Stimulated activated CD4-positive, alpha-beta T cell treated with anti-CD3 and anti-CD28 coated beads, Interleukin-4, amount 100 ng/mL, for 48 hours (primary cell): Measurements from ENCODE around the gene TRPM3.
"Not testable (repeated sequence)": the region's sequence is repeated elsewhere in the genome, so short reads cannot be mapped to it uniquely, and the experiment has no call there.

ENCODE experiments used
- DNase-seq, 2 donors: peaks; one replicate each; pipeline ENCODE4 v3.0.0-alpha.2; 2020; ENCODE audit warnings: low read depth in 2 of 2

TRPM3 gene

DNA sequence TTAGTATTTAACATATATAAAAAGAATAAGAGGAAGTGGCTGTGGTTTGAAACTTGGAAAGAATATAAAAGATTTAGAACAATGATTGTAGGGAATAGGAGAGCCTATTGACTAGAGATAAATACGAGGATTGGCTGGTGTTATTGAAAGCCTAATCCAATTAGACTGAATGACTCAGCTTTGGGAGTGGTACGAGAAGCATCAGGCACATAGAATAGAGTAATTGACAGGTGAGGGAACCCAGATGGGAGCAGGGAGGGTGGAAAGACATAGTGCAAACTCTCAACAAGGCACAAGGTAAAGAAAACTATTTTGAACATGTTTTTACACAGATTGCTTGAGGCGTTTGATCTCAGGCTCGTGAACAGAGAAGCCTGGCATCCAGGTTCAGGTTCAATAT is 368.1 kb downstream of the TRPM3 start:
- no peak for DNase-seq

- no peak for DNase-seq
Observed at GRCh38 chr9:70749066-70749465, 372.4 kb downstream of the TRPM3 start.

DNA sequence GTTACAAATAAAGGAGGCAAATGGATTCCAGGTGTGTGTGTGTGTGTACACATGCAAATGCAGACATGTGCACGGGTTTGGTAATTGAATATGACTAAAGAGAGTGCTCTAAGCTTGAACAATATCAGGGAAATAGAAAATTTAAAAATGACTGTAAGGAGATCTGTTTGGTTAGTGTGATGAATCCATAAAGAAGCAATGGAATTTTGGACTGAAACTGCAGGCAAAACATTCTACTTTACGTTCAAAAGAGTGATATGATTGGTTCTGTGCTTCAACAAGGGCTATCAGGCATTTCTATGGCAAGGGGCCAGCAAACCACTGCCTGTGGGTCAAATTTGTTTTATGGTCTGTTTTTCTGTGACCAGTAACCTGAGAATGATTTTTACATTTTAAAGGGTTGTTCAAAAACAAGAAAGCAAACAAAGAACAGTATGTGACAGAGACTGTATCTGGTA is 374.1 kb downstream of the TRPM3 start:
- no peak for DNase-seq

DNA sequence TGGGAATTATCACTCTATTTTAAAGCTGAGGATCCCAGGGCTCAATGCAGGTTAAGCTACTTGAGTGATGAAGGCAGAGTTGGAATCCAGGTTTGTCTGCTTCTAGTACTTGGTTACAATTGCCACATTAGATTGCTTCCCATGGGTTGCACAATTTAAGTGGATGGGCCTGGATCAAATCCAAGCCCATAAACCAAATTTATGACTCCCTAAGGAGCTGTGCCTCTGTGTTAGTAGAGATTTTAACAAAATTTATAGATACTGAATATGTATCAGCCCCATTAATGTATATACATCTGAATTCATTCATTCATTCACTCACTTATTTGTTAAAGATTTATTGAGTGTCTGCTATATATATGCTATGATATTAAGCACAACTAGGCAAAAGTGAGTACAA is 374.7 kb downstream of the TRPM3 start:
- DNase-seq, result no peak

DNA sequence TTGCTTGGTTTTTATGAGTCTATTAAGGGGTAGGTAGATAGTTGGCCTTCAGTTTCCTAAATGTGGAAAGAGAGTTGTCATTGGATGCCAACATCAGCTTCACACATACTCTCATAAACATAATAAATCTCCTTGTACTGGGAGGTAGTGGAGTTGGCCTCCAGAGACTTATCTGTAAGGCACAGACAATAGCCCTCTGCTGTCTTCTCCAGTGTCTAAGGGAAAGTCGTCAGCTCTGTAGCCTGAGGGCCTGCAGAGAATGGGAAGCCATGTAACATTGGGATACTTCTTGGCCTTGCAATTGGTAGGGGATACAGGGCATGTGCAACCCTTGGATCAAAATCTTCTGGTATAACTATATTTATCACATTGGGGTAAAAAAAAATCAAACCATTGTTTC is 375.1 kb downstream of the TRPM3 start:
- DNase-seq, result no peak

DNA sequence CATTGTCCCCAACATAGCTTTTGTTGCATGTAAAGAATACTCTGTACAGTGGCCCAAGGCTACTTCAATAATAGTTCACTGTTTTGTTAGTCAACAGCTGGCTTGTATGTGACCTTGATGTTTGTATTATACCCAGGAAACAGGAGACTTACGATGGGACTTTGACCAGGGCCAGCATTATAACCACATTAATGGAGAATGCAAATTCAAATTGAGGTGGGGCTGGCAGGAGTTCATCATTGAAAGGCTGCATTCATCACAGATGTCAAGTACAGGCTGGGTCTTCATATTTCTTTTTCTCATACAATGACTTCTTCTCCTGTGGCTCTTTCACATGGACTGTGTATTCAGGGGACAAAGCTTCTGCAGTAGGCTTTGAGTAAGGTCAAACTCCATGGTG is 396.6 kb downstream of the TRPM3 start:
- DNase-seq, result not testable (repeated sequence)

- DNase-seq, result not testable (repeated sequence)
Observed at GRCh38 chr9:70724025-70724424, 397.4 kb downstream of the TRPM3 start.

GRCh38 chr9:70706797-70707196 is 414.6 kb downstream of the TRPM3 start:
- not testable (repeated sequence) for DNase-seq

DNA sequence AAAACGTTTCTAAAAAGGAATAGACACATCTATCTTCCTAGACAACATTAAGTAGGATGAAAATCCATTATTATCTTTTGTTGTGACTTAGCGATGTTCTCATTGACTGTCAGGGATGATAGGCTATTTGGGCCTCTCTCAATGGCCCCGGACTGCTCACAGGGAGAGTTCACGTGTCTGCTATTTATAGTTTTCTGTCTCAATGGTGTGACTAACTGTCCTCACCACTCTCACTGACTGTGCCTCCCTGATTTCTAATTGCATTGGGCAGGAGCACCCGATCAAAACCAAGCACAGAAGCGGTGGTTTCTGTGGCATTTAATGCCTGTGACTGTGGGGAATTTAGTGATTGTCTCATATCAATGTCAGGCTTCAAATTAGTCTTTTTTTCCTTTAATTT is 420.3 kb downstream of the TRPM3 start:
- DNase-seq, result no peak

GRCh38 chr9:70696694-70697335 is 424.6 kb downstream of the TRPM3 start:
- no peak for DNase-seq

GRCh38 chr9:70694758-70695157 is 426.7 kb downstream of the TRPM3 start:
- no peak for DNase-seq

GRCh38 chr9:70693186-70693585 is 428.2 kb downstream of the TRPM3 start:
- DNase-seq, result no peak

GRCh38 chr9:70692431-70692830 is 429.0 kb downstream of the TRPM3 start:
- DNase-seq, result no peak

- DNase-seq, result no peak
Observed at GRCh38 chr9:70688704-70689103, 432.7 kb downstream of the TRPM3 start.

DNA sequence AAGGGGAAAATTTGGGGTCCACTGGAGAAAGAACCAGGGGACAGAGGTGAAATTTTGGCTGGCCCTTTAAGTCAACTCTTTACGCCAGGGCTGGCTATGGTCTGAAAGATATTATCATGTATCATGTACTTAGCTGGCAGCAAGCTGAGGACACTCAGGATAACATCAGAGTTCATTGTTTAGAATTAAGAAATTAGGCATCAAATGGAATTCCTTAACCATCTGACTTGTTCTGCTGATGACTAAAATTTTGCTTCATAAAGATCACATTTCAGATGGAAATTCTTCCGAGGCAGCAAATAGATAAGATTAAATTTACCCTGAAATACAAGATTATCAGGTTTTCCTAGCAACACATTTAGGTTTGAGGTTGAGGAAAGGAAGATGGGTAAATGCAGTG is 437.6 kb downstream of the TRPM3 start:
- DNase-seq, result no peak

GRCh38 chr9:70682298-70682697 is 439.1 kb downstream of the TRPM3 start:
- no peak for DNase-seq

DNA sequence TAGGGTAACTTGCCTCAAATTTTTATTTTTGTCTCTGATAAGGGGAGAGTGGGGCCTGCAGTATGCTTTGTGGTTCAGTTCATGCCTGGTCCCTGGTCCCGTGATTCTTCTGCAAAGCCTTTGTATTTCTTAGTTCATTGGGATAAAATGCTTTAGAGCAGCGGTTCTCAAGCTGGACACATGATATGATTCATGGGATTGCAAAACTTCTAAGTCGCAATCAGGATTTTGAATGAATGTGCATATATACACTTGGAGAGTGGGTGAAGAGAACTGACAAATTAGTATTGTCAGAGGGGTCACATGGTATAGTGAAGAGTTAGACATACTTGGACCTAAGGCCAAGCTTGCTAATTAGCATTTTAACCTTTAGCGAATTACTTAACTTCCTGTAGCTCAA is 441.6 kb downstream of the TRPM3 start:
- DNase-seq, result no peak

GRCh38 chr9:70678153-70678552 is 443.3 kb downstream of the TRPM3 start:
- no peak for DNase-seq

DNA sequence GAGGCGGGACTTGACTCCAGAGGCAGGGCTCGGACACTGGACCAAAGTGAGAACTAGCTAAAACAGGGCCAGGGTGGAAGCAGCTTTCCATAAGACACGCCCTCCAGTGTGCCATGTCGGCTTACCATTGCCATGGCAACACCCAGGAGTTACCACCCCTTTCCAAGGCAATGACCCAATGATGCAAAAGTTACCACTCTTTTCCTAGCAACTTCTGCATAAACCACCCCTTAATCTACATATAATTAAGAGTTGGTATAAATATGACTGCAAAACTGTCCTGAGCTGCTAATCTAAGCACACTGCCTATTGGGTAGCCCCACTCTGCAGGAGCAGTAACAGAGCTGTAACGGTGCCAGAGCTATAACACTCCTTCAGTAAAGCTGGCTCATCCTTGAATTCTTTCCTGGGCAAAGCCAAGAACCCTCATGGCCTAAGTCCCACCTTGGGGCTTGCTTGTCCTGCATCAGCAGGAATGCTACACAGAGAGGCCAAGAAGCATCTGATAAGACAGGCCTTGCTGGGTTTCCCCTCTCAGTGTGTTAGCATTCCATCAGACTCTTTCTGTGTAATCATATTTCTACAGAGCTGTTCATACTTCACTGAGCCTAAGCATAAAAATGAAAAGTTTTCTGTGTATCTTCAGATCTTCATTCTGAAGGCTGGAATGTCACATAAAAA is 444.2 kb downstream of the TRPM3 start:
- DNase-seq, result no peak

GRCh38 chr9:70675868-70676370 is 445.5 kb downstream of the TRPM3 start:
- DNase-seq, result no peak

- no peak for DNase-seq
Observed at GRCh38 chr9:70673844-70674243, 447.6 kb downstream of the TRPM3 start.

GRCh38 chr9:70672161-70672649 is 449.2 kb downstream of the TRPM3 start:
- no peak for DNase-seq

DNA sequence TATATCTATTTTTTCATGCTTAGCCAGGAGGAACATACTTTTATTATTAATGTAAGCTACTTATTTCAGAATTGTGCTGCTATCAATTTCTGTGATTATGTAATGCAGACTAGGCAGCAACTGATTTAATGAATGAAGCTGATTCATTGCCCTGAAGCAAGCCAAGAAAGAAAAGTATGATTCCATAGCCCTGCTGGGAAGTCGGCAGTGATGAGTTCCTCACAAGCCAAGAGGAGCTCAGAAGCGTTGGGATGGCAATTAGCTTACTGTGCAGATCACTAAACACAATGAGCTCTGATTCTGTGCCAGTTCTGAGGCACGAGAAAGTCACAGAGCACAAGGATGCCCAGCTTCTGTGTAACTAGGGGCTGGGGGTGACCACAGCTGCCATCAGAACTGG is 452.7 kb downstream of the TRPM3 start:
- DNase-seq, result no peak
